Activated naive CD4-positive, alpha-beta T cell treated with Interleukin-2 at 50 U/mL for 16 hours (primary cell): Measurements from ENCODE around the gene YEATS2.

Experiments used
- DNase-seq: peaks from one replicate; pipeline ENCODE4 v3.0.0-alpha.2; 2020

The YEATS2 gene

DNA sequence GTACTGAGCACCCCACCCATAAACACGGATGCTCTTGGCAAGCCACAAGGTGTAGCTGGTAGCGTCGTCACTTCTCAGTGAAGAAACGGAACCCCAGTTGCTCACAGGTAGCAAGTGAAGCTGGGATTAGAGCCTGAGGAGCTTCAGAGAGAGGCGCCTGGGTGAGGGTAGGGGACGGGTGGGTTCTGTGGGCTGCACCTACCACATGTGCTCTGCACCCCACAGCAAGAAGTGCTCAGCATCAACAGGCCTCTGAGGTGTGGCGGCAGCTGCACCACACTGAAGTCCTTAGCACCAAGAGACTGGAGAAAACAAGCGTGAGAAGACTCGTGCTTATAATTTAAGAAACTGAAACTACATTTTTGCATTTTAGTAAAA, 118.0 kb downstream of the YEATS2 start:
- DNase-seq: no peak

DNA sequence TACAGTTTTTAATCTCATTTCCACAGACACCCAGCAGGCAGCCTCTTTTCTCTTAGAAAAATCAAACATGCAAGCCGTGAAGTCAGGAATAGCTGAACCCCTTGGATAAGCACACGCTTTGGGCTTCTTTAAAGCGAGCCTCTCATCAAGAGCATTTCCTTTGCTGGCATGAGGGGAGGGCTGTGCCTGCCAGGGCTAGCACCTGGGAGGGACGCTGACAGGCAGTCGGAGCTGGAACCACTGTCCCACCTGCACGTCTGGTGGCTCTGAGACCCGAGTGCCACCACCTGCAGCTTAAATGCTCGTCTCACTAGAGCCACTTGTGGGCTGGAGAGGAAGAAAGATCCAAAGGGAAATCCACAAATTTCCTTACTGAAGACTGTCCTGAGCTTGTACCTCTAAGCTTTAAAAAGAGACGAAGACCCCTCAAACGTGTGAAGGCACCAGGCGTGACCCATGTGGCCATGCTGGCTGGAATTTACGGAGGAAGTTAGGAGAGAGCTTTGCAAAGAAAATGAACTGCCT, 118.4 kb downstream of the YEATS2 start:
- no peak for DNase-seq

DNA sequence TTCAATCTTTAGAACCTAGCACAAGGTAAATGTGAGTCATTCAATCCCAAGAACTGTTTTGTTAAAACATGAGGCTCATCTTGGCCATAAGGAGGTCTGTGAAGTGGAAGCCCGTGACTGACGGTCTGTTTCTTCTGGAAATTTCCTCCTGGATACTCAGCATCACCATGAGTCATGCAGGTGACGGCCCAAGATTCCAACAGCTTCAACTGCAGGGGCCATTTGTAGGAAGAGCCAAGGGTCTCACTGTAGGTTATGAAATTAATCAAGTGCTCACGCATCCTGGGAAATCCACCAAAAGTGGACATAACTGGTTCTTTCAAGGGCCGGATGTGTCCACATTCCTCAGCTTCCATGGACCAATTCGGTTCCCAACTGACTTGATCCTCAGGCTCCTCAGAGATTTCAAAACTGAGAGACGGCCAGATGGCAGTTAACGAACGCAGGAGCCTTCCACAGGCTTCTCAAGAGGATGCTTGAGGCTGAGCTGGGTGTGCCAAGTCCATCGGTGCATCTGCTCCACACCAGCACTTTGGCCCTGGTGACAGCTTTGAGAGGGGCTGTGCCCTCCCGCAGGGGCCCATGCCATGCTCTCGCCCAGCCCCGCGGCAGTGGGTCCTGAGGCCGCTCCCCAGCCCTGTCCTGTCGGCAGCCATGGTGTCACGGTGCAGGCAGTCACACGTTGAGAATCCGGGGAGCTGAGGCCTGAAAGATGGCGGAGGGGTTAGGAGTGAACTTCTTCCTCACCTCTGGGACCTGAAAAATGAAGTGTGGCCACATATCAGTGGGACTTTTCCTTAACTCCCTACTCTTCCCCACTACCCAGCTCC, 119.3 kb downstream of the YEATS2 start:
- no peak for DNase-seq

DNA sequence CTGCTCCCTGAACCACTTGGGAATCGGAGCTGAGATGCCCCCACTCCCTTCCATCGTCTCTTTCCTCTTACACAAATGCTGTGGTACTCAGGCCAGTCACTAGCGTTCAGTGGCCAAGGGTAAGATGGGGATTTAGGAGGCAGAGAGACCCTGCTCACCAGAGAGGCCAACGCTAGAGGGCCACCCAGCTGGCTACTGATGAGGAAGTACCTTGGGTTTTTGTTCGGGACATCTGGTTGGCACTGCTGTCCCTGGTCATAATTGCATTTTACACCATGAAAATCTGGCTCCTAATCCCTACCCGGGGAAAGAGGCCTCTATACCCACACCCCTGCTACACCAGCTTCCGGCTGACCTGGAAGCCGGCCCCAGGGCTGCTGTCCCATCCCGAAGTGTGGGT, 120.0 kb downstream of the YEATS2 start:
- no peak for DNase-seq

DNA sequence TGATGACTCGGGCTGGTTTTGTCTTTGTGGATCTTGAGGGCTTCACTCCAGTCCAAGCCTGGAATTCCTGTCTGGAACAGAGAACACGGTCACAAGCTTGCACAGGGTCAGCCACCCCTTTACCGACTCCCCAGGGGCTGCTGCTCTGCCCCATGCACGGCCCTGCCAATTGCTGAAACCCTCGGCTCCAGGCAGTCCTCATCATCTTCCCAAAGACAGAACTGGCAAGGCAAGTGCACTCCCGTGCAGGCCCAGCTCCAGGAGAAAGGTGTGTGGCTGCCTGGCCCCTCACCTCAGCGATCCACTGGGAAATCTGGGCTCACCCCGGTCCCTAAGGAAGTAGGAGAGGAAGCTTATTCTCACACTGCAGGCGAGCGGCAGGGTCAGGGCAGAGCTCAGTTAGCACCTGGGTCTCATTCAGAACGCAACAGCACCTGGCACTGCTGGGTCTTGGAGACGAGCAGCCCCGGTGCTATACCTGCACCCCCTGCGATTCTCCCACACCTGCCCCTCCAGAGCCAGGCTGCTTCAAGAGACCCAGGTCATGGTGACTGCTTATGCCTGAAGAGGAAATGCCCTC, 120.5 kb downstream of the YEATS2 start:
- DNase-seq: no peak

DNA sequence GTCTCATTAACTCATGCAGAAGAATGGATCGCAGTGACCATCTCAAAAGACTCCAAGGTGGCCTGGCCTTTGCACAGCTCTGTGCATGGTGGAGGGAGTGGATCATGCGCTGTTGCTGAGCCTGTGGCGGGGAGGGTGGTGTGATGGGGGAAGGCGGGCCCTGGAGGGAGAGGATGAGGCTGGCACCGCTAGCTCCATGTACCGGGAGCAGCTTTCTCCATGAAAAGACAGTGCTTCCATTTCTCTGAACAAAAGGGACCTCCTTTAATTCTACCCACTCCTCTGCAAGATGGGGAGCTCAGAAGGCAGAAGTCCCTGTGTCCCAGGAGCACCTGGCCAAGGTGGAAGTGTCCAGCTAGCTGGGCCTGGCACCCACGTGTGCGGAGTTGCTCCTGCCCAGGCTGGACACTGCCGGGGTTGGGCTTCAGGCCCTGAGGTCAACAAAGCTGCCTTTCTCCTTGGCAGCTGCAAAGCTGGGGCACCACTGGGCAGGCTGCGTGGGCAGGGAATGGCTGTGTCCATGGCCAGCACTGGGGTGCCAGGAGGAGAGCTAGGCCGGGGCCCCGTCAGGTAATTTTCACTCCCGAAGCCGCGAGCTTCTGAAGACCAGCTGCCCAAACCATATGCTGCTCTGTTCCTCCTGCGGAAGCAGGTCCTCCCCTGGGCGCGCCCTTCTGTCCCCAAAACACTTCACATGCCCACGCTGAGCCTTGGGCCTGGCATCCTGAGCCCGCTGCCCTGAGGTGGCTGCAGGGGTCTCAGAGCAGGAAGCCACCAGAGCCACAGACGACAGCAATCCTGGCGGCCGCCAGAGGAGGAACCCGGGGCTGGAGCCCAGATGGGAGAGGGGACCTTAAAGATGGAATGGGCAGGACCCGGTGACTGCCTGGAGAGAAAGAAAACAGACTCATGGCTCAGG, 121.4 kb downstream of the YEATS2 start:
- DNase-seq: no peak

DNA sequence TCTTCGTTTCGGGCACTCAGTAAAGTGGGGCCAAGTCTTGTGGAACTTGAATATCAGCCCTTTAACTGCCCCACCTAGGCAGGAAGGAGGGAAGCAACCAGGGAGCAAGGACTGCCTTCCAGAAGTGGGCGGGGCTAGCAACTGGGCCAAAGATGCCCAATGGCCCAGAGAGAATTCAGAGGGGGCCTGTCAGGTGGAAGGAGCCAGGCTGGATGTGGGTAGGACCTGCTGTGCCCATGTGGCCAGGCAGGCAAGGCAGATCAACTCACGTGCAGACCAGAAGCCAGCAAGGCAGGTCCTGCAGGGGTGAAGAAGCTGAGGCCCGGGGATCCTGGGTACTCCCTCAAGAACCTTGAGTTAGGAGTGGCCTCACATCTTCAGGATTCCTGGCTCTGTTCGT, 122.2 kb downstream of the YEATS2 start:
- DNase-seq: no peak

DNA sequence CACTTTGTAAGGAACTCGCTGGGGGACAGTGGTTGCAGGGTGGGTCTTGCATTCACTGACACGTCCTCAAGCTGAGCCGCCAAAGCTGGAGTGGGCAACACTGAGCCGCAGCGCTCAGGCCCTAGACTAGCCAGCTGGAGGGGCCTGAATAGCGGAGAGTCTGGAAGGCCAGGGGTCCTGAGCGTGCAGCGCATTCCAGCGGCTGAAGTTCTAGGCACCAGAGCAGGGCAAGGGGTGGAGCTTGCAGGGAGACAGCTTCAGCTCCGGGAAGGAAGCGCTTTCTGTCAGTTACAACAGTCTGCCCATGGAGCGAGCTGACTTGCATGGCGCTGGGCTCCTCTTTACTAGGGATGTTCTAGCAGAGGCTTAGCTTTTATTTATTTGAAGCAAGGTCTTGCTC, 125.0 kb downstream of the YEATS2 start:
- no peak for DNase-seq

DNA sequence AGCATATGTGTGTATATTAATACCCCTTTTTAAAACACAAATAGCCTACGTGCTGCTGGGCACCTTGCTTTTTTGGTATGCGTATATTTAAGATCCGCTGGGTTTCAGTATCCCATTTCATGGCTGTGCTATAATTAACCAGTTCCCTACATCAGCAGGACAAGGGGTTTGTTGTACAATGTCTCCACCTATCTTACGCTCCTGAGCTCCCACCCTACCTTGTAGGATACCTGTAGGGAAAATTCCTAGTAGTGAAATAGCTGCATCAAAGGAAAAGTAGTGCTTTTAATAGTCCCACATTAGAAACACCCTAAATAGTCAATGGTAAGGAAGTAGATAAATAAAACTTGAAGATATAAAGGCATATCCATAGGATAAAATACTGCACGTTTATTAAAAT, 126.4 kb downstream of the YEATS2 start:
- DNase-seq: no peak

DNA sequence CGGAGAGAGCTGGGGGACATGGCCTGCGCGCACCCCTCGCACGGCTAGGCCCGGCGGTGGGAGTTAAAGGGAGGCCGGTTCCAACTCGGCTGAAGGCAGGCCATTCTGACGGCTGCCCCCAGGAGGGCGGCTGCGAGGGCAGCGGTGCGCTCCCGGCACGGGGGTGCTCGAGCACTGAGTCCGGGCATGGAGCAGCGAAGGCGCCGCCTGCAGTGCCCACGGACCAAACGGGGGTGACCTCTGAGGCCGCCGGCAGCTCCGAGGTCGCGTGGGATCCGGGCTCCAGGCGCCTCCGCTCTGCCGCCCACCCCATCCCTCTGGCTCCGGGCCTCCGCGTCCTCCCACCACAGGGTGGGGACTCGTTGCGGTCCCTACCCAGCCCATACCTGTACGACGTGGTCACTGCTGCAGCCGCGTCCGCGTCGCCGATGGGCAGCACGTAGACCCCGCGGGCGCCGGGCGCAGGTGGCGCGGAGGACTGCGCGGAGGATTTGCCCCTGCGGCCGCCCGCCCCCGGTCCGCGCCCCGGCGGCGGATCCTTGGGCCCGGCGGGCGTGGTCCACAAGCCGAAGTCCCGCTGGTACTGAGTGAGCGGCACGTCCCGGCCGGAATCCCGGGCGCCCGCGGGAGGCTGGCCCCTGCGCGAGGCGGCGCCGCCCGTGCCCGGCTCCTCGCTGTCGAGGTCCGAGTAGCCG, 127.3 kb downstream of the YEATS2 start:
- DNase-seq: peak; percentile 11

DNA sequence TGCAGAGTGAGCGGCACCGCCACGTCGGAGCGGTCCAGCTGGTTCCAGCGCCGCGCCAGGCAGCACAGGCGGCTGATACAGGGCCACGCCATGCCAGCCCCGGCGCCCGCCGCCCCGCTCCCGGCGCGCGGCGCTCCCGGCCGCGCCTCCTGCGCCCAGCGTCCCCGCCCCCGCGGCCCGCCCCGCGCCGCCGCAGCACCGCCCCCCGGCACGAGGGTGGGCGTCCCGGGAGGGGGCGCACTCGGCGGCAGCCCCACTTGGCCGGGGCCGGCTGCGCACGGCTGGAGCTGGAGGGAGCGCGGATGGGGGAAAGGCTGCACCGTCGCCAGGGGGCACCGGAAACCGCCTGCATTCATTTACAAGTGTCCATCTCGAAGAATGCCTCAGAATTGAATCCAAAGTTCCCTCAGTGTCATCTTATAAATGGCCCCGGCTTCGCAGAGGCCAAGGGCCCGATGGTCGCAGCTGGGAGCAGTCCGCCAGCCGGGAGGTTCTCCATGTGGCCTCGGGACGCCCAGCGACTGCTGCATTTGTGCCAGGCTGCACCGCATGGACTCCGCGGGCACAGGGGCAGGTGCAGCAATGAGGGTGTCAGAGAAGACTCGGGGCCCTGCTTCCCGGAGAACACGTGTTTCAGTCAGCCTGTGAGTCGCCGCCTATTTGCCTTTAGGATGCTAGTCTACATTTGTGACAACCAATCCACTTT, 128.0 kb downstream of the YEATS2 start, which contains the start of gene MAP6D1:
Gene MAP6D1, minus strand, starts transcription at position 122 of the 706 bp plus-strand sequence. Its CDS starts 30 bp downstream, at position 92.
- peak; percentile 33 for DNase-seq

DNA sequence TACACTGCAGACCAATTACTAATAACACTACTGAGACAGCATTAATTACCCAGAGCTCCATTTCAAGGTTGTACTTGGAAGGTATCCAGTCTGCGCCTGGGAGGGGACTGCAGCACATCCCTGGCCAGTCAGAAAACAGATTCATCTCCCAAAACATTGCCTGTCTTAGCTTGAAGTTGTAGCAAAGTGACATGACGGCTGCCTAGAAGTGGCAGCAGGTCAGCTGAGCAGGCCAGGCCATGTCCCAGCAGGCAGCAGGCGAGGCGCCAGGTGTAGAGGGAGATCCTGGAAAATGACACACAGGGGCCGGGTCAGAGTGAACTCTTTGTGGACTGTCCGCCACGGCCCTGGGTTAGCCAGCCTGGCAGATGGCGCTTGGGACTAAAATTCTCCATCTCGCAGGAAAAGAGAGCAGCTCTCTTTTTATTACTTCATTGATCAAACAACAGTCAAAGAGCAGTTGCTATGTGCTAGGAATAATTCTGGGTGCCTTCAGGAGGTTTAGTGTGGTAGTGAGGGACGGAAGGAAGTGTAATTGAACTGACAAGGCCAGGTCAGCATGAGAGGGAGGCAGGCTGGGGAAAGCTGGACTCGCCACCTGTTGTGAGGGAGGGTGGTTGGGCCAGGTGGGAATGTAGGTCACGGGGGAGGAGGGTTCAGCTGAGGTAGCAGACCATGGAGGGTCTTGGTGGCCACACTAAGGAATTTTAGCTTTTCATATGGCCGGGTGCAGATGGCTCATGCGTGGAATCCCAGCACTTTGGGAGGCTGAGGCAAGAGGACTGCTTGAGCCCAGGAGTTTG, 129.1 kb downstream of the YEATS2 start:
- DNase-seq: no peak

DNA sequence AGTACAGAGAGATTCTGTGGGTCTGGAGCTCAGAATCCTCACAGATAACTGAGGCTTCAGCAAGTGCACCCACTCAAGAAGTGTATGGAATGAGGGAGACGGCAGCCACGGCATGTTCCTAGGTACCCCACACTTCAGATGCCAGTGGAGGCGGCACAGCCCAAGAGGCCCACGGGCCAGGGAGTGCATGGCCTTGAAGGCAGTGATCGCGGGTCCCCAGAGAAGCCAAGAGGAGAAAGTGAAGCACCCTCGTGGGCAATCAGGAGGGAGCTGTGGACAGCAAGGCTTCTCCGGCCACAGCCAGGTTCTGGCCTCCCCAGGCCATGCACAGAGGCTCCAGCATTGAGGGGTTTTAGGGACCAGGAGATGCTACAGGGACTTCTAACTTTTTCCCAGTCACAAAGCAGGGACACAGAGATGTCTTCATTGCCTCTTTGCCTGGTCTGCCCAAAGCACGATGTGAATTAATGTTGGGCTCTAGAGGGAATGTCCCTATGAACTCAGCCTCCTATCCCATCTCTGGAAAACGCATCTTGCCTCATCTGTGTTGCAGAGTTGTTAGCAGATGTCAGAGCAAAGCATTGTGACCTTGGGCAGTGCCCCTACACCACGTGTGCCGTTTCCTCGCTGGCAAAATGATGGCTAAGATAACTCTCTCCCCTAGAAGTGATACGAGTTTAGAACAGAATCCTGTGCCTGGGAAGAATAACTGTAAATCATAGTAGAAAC, 130.4 kb downstream of the YEATS2 start:
- no peak for DNase-seq

DNA sequence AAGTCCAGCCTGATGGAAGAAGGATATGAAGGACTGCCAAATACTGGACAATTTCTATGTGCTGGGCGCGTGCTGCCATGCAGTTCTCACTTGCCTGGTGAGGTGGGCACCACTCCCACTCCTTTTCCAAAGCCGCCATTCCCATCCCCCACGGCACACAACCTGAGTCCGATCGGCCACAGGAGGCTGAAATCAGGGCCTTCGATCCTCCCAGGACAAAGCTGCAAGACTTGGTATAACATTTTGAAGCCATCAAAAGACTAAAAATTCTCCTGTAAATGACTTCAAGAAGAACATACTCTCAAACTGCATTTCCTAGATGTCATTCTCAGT, 130.9 kb downstream of the YEATS2 start:
- no peak for DNase-seq

DNA sequence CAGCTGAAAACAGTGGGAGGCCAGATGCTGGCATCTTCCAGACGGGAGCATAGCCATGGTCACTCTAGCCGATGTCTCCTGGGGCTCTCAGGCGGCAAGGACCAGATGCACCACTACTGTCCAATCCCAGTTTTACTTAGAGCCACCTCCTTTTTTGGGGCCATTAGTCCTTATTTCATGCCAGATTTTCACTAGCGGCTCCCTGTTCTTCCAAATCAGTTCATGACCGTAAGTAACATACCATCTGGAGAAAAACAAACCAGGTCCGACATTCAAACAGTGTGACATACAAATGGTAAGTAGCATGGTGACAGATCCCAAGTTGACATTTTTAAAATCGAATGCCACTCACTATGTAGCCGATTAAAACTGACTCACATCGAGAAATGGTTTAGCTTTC, 131.9 kb downstream of the YEATS2 start:
- DNase-seq: no peak

DNA sequence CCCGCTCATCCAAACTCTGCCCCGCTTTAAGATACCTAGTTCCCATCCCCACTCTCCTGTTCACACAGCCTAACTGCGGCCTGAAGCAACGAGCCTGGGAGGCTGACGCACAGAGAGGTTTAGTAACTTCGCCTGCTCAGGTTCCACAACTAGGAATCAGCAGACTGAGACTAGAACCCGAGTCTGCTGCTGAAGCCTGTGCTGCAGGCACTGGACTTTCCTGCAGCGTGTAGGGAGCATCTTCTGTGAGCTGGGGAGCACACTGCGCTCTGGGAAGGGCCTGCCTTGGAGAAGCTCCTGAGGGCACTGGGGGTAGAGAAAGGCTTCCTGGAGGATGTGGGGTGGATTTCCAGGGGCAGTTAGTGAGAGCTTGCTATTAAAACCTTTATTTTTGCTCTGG, 132.6 kb downstream of the YEATS2 start:
- no peak for DNase-seq

DNA sequence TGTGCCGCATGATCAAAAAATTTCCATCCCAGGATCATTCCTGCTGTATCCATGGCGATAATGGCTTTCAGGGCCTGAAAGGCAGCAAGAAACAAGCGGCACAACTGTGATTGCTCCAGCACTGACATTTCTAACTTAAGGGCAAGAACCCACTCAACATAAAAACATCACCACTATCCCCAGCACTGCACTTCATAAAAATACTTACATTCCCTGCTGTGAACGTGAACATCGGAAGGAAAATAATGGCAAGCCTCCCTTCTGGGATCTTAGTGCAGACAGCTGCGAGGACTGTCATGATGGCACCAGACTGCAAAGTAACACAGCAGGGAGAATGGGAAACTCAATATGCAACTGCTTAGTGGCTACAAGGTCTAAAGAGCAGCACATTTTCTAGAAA, 135.9 kb downstream of the YEATS2 start:
- DNase-seq: no peak

DNA sequence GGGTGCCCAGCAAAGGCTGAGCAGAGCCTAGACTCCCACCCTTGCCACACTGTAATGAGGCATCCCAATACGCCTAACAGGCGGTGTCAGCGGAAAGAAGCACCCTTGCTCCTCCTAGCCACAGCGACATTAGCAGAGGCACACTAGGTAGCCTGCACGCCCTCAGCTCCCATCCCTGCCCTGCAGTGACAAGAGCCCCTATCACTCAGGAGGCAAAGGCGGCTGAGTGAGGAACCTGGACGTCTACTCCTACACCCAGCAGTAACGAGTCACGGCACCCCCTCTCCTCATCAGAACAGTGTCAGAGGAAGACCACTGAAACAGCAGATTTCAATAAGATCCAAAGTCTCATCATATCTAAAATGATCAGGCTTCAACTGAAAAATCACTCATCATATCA, 139.8 kb downstream of the YEATS2 start:
- no peak for DNase-seq

DNA sequence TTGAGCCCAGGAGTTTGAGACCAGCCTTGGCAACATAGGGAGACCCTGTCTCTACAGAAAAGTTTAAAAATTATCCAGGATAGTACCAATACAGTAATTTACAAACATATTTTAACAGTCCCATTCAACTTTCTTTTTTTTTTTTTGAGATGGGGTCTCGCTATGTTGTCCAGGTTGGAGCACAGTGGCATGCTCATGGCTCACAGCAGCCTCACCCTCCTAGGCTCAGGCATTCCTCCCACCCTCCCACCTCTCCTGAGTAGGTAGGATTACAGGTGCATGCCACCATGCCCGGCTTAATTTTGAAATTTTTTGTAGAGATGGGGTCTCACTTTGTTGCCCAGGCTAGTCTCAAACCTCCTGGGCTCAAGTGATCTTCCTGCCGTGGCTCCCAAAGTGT, 140.3 kb downstream of the YEATS2 start:
- no peak for DNase-seq

DNA sequence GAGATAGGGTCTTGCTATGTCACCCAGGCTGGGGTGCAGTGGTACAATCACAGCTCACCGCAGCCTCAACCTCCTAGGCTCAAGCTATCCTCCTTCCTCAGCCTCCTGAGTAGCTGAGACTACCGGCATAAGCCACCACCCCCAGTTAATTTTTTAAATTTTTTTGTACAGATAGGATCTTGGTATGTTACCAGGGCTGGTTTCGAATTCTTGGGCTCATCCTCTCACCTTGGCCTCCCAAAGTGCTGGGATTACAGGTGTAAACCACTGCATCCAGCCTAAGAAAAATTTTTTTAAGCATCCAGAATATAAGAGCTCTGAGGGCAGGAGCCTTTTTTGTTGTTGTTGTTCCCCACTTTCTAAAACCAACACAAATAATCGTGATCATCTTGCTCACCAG, 142.2 kb downstream of the YEATS2 start:
- DNase-seq: no peak

DNA sequence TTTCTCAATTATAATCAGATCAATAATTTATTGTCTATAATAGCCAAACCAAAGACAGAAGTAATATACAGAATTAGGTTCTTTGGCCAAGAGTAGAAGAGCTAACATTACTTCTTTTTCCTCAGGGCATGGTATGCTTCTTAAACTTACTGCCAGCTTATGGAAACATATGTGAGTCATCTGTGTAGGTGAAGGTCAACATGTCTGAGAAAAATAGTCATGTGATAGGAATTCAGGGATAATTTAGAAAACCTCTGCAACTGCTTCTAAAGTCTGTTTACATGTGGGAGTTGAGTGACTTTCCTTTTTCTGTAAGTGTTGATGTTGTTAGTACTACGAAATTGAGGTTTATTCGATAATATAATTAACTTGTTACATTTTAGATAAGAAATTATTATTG, 147.0 kb downstream of the YEATS2 start:
- no peak for DNase-seq
